Eye (tissue), 1 donor: ENCODE measurements around the gene AKT1.

Experiments
- DNase-seq: peaks from one replicate; pipeline ENCODE4 v3.0.0-alpha.2; 2015

Gene AKT1

DNA sequence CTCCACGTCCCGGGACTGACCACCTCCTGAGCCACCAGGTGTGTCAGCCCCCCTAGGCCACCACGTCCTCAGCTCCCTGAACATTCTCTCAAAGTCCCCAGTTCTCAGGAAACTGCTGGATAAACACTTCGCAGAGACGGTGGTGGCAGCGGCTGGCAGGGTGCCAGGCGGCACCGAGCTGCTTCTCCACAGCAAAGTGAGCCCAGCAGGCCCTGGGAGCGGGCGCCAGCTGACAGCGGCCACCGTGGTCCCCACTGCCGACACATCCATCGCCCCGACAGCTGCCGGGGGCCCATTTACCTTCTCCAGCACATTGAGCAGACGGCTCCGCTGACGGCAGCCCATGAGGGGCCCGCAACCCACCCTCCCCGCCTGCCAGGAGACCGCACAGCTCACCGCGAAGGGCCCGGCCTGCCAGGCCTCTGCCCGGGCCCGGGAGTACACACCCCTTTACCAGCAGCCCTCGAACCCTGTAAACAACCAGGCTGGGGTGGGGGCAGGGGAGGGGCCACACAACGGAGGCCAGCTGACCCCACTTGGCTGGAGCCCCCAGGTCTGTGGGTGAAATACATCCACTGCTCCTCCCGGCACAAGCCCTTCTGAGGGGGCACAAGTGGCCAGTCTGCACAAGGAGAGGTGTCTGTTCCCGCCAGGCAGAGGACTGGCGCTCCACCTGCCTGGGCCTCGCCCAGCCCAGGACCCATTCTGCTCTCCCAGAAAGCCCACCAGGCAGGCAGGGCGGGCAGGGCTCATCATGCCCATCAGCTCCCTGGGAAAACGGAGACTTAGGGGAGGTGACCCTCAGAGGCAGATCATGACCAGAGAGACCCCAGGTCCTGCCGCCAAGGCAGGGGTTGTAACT lies 10.5 kb downstream of the AKT1 start:
- no peak for DNase-seq

- no peak for DNase-seq
Measured at GRCh38 chr14:104784218-104784568, 11.4 kb downstream of the AKT1 start.

GRCh38 chr14:104783484-104784217 lies 11.9 kb downstream of the AKT1 start:
- no peak for DNase-seq

GRCh38 chr14:104782808-104783139 lies 12.8 kb downstream of the AKT1 start:
- no peak for DNase-seq

- DNase-seq: no peak
Measured at GRCh38 chr14:104782086-104782807, 13.3 kb downstream of the AKT1 start.

DNA sequence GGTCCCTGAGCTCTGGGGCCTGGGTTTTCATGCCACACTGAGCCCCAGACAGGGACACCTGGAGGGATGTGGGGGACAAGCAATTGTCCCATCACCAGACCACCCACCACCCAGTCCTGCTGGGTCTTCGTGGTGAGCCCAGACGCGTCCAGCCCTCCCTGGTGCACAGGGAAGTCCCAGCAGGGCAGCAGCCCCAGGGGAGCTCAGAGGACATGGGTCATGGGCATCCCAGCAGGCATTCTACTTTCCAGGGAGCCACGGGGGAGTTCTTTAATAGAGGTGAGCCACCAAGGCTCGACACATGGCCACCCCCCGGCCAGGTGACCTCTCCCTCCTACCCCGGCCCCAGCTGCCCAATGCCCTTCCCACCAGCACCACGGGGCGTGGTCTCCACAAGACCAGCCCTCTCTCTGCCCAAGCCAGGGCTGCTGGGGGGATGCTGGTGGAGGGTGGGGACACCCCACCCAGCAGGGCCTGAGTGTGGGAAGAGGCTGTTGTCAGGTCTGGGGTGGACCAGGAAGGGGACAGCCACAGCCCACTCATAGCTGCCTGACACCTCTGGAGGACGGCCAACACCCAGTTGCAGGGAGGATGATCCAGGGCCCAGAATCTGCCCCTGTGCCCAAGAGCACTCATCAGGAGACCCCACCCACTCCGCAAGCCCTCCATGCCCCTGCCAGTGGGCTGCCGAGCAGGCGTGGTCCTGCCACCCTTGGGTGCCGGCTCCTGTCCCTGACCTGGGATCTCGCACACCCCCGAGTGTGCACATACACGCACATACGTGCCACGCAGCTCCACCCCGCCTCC lies 14.1 kb downstream of the AKT1 start:
- DNase-seq: no peak

GRCh38 chr14:104780513-104781030 lies 15.0 kb downstream of the AKT1 start:
- DNase-seq: no peak

DNA sequence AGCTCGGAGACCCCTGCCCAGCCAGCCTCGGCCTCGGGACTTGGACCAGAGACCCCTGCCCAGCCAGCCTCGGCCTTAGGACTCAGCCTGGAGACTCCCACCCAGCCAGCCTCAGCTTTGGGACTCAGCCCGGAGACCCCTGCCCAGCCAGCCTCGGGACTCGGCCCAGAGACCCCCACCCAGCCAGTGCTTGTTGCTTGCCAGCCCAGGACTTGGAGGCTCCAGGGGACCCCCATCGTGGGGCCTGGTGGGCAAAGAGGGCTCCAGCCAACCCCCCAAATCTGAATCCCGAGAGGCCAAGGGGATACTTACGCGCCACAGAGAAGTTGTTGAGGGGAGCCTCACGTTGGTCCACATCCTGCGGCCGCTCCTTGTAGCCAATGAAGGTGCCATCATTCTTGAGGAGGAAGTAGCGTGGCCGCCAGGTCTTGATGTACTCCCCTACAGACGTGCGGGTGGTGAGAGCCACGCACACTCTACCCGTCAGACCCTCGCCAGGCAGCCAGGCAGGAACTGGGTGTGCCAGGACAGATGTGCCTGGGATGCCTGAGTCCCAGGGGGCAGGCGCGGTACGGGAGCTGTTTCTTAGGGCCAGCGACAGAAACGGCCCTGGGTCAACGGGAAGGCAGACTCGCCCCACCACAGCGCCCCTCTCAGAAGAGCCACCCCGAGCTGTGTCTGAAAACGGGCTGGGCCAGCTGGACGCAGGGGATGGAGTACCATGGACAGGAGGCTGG lies 15.6 kb downstream of the AKT1 start:
- no peak for DNase-seq

GRCh38 chr14:104778694-104779331 lies 16.7 kb downstream of the AKT1 start:
- DNase-seq: no peak

GRCh38 chr14:104777808-104778249 lies 17.7 kb downstream of the AKT1 start:
- no peak for DNase-seq

DNA sequence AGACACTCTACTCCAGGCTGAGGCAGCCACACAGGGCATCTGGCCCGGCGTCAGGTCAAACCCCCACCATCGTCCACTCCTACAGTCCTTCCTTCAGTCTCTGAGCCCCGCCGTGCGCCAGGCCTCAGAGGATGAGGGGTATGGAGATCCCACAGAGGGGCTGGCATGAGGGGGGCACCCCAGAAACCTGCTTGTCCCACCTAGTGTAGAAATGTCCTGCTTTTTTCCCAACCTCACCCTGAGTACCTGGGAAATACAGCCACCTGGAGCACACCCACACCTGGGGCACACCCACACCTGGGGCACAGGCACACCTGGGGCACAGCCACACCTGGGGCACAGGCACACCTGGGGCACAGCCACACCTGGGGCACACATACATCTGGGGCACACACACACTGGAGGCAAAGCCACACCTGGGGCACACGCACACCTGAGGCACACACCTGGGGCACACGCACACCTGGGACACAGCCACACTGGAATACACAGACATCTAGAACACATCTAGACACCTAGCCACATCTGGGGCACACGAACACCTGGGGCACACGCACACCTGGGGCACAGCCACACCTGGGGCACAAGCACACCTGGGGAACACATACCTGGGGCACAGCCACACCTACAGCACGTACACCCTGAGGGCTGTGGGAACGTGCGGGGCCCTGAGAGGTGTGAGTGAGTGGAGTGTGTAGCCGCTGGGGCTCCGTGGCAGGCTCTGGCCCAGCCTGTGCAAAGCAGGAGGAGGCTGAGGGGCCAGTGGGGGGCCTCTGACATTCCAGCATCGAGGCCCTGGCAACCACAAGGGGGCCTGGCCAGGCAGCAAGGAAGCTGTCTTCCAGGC lies 18.4 kb downstream of the AKT1 start:
- DNase-seq: peak; percentile 48

GRCh38 chr14:104776481-104776880 lies 19.1 kb downstream of the AKT1 start:
- DNase-seq: no peak

DNA sequence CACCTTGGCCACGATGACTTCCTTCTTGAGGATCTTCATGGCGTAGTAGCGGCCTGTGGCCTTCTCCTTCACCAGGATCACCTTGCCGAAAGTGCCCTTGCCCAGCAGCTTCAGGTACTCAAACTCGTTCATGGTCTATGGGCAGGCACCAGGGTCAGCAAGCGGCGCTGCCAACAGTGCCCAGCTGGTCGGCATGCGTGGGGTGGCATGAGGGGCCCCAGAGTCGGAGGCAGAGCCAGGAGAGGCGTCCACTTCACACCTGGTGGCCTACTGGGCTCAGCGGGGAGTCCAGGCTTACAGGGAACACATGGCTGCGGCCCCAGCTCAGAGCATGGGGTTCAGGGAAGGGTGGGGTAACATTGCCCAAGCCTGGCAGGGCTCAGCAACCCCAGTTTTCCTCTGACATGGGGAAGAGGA lies 20.5 kb downstream of the AKT1 start:
- no peak for DNase-seq

DNA sequence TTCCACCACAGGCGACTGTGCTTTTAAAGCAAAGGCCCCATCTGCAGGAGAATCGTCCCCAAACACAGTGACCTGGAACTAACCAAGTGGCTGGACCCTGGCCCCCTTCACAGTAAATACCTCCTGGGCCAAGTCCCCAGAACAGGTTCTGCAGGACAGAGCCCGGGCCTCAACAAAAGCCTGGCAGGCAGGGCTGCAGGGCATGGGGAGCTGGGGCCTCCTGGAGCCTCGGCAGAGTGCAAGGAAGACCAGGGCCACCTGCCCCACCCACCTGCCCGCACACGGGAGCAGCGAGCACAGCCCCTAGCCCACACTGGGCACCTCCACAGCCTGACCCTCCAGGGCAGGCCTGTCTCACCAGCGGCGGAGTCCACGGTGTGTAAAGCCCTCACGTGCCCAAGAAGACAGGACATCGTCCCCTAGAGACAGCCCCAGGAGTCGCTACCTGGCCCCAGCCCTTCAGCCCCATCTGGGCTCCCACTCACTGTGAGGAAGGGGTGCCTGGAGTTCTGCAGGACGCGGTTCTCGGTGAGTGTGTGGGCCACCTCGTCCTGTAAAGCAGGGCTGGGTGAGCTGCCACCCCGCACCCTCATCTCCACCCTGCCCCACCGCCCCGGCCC lies 21.0 kb downstream of the AKT1 start:
- no peak for DNase-seq

GRCh38 chr14:104773505-104774452 lies 21.8 kb downstream of the AKT1 start:
- no peak for DNase-seq

GRCh38 chr14:104772707-104773504 lies 22.6 kb downstream of the AKT1 start:
- DNase-seq: no peak

DNA sequence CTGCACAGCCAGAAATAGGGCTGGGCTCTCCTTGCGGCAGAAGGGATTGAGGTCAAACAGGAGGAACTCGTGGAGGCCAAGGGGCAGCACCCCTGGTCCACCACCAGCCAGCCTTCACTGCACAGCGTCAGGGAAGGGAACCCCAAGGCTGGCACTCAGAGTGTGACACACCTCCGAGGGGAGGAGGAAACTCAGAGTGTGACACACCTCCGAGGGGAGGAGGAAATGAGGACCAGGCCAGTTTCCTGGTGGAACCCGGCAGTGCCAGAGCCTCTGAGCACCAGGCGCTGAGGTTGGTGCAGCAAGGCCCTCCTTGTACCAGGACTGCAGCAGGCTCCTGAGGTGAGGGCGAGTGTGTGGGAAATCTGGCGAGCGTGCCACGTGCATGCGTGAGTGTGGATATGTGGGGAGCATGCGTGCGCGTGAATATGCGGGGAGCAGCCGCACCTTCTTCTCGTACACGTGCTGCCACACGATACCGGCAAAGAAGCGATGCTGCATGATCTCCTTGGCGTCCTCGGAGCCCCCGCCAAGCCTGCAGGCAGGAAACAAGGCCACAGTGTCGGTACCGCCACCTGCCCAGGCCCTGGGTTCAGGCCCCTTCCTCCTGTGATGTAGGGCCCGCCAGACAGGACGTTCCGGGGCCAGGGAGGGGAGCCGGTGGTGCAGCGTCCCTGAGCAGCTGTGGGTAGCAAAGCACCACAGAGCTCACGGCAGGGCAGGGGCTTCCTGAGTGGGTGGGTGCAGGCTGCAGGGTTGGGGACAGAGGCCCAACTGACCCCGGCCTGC lies 23.4 kb downstream of the AKT1 start:
- no peak for DNase-seq
